GM19099 (cell line): ENCODE data around the gene ADCY5.

Experiments
- POLR2A ChIP-seq: IDR thresholded peaks from 3 replicates; pipeline ENCODE4 v1.6.1; 2011; ENCODE audit warnings: low read depth; ENCODE audit not compliant: insufficient read length; ENCODE audit errors: extremely low read depth

ADCY5 gene

DNA sequence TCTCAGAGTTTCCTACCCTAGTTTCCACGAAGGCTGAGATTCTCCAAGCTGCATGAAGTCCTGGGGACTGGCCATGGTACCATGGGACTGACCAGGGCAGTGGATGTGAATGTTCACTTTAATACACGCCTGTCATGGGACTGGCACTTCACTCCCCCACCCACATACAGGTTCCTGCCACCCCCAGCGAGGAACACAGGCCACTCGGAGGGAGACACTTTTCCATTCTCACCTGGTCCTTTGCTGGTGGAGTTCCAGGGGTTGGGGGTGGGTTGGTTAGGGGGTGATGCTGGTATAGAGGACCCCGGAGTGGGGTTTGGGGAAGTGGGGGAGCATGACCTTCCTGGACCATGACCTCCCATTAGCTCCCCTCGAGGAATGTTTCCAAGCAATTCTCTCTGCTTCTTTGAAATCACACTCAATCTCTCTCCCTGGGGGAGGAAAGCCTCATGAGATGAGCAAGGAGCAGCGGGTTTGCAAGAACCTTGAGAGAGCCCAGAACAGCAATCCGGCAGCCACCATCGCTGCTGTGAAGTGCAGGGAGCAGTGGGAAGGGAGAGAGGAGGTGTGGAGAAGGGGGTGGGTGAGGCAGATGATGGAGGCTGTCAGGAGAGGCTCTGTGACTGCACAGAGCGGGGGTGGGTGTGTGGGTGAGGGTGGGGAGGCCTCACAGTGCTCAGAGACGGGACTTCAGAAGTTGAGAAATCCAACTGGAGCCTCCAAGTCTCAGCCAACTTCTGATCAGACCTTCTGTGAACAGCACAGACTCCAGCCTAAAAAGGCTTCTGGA lies 69.7 kb downstream of the ADCY5 start:
- no peak for TF ChIP-seq POLR2A

DNA sequence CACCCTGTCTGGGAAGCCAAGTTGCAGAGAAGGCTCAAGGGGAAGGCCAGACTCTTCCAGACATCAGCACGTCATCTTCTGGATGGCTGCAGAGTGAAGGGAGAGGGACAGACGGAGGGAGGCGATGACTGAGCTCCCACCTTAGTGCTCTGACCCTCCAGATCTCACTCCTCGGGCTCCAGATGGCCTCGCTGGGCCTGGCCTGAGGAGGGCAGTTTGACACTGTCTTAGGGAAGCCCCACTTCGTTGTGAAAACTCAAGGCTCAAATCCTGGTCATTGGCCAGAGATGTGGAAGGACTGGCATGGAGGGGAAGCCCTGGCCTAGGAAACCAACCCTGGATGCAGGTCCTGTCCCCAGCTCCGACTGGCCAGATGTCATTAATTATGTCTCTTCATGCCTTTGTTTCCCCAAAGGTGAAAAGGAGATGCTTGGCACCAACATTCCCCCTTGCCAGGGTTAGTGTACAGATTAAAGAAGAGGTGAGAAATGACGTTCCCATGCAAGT lies 70.4 kb downstream of the ADCY5 start:
- TF ChIP-seq POLR2A: no peak

DNA sequence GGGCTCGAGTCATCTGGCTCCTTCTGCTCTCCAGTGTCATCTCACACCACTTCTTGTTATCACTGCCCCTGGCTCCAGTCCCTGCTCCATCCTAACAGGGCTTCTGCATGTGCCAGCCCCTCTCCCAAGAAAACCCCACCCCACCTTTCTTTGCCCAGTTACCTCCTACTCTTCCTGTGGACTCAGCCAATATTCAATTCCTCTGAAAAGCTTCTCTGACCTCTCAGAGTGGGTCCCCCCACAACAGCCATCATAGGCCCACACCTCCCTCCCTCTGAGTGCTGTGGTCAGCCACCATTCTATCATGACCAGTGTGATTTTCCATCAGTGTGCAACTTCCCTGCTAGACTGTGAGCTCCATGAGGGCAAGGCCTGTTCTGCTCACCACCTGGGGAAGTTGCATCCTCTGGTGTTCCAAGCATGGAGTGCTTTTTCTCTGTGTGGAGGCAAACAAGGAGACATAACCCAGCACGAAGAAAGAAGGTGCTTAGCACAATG lies 71.6 kb downstream of the ADCY5 start:
- TF ChIP-seq POLR2A: no peak

DNA sequence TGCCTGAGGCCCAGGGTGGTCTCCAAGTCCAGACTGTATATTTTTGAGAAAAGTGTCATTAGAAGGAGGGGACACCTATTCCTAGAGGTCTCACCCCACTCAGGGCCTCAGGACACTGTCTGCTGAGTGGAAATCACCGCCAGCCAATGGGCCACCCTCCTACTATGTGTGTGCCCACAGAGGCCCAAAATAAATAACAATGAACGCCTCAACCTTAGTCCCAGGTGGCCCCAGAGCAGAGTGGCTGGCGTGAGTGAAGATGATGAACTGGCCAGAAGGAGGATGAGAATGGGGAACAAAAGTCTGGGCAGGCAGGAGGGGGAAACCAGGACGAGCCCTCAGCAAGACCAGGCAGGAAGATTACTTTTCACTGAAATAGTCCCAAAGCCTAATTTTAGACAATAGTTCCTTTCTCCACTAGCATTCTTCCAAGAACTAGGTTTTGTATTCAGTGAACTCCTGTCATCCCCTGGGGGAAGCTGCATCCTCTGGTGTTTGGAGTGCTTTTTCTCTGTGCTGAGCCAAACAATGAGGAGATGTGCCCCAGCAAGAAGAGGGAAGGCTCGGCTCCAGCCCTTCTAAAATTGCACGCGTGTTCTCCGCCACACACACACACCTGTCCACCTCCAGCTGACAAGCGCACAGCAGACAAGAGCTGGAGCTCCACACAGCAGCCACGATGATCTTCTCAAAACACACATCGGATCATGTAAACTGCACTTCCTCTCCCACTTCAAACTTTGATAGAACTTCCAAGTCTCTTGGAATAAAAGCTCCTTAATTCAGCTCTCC lies 72.2 kb downstream of the ADCY5 start:
- TF ChIP-seq POLR2A: no peak

DNA sequence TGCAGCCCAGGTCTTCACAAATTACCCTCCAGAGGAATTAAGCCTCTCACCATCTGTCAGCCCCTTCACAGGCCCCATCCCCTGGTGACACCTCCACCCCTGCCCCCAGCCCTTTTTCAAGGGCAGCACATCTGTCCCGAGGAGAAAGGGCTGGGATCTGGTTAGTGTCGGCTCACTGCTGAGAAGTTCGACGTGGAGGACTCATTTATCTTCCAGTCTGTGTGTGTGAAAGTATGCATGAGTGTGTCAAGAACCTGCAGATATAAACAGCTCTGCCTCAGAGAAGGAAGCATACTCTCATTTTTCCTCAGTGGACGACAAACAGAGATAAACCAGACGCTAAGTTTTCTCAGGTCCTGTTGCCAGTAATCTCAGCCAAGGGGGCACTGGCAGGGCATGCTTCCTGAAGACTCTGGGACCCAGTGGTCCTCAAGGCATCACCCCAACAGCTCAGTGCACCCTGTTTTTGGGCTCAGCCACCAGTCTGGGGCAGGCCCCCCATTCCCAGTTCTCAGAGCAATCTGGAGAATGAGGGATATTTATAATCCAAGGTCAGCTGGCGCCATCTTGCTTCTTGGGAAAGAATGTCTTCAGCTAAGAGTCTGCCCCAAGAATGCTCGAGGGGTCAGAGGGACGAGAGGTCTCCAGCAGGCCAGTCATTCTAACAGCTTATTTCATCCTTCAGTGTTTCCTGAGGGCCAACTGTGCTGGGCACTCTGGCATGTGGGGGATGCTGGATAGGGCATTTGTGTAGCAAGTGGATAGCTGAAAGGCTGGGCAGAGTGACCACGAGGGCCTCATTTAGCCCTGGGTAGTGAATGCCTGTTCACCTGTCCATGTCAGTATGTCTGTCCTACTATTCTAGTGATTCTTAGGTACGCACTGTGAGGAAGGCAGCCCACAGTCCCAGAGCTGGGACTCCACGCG lies 73.6 kb downstream of the ADCY5 start:
- TF ChIP-seq POLR2A: no peak

DNA sequence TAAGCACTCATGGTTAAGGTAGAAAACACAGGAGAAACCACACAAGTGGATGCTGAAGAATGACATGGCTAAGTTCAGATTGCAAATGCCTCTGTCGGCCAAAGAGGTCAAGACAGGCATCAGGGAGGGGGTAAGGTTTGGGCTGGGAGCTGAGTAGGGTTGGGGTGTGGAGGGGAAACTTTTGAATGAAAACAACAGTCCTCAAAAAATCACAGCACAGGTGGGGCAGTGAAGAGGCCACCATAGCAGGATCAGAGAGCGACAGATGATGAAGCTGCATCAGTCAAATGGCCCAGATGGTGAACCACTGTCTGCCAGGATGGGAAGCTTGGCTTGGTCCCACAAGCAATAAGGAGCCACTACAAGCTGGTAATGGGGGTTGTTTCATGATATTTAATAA lies 74.9 kb downstream of the ADCY5 start:
- TF ChIP-seq POLR2A: no peak

DNA sequence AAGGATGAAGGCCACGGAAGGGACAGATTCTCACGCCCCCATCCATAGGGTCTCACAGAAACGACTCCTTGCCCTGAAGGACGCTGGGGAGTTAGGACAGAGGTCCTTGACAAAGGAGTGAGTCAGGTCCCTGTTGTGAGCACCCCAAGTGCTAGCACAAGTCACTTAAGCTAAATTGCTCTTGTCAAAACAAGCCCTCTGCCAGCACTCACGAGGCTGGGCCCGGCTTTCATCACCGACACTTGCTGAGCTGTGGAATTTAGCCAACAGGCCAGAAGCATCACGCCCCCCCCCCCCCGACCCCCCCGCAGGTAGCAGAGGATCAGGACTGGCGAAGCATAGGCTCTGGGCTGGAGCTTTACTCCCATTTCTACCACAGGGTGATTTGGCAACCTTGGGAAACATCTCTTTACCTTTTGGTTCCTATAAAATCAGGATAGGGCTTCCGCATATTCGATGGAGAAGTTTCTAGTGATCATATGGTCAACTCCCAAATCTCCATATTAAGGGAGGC lies 75.4 kb downstream of the ADCY5 start:
- no peak for TF ChIP-seq POLR2A

DNA sequence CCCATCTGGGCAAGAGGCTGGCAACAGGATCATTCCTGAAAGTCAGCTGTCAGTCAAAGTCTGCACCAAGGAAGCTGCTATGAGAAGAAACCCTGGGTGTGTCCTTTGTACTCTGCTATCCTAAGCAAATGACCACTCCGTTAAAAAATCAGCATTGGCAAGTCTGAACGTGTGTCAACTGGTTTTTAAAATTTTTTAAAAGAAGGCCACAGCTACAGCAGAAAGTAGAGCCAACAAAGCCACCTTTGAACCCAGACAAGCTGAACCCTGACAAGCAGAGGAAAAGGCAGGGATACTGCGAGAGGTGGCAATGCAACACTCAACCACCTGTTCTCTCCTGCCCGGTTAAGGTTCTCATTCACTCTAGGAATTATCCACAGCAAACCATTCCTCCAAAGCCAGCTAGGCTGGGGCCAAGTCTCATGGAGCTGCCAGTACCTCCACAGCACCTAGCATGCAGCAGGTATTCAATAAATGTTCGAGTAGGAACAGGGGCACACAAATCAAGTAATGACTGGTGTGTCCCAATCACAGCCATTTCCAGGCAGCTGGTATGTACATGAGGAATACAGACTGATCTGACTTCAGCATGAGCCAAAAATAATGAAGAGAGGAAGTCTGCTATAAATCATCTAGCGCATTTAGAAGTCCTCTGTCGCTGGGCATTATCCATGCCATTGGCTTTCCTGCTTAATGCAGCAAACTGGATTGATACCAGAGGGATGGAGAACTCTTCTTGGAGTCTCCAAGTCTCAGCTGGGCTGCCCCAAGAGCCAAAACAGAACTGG lies 76.0 kb downstream of the ADCY5 start:
- TF ChIP-seq POLR2A: no peak

DNA sequence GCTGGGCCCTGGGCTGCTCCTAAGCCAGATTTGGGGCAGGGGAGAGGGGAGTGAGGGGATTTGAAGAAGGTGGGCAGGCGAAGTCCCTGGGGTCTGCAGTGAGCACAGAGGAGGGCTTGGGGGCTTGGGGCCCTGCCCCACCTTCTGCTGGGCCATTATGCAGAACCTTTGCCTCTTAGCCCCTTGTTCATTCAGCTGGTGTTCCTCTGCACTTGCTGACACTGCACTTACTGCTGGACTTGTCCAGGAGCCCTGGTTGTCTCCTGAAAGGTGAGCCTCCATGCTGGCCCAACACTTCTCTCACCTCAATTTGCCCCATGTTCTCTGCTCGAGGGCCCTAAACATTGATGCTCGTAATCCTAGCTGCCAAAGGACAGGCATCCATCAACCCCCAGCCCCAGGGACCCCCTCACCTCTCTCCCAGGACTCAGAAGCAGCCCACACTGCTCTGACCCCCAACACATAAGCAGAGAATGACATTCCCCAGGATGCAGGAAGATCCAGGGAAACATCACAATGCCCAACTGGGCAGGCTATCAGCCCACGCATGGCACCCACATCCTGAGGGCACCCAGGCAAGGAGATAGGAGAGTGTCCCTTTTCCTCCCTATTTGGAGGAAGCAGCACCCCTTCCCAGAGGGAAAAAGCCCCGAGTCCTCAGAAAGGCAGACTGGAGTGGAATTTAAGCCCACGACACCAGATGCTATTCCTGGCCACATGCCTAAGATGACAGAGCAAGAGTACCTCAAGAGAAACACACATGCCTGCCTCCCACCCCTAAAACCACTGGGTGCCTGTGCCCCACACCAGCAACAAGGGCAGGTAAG lies 76.8 kb downstream of the ADCY5 start:
- TF ChIP-seq POLR2A: no peak

DNA sequence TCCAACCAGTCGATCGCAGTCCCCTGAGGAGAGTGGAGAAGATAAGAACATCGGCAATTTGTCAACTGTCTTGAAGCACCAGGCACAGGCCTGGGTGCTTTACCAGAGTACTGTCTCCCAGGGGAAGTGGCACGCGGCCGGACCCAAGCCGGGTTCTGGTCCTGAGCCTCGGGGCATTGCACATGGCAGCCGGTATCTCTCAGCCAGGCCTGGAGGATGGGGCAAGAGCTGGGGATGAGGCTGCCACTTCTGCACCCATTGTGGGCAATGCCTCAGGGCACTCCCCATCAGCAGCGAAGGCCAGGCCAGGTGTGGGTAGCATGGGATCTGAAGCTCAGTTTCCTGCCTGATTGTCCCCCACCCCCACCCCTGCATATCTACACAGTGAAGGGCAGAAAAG lies 77.5 kb downstream of the ADCY5 start:
- no peak for TF ChIP-seq POLR2A

DNA sequence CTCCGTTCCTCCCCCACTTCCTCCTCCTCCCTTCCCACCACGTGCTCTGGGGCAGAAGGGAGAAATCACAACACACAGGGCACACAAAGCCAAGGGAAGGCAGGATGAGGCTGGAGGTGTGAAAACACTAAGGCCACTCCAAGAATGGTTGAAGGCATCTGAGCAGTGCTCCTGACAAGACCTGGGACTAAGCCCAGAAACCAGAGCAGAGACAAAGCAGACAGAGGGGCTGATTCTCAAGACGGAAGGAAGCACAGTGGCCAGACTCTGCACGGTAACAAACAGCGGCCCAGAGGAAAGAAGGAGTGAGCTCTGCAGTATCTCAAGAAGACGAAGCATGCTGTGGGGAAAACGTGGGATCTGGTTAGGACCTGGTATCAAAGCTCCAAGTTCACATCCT lies 78.1 kb downstream of the ADCY5 start:
- TF ChIP-seq POLR2A: no peak

DNA sequence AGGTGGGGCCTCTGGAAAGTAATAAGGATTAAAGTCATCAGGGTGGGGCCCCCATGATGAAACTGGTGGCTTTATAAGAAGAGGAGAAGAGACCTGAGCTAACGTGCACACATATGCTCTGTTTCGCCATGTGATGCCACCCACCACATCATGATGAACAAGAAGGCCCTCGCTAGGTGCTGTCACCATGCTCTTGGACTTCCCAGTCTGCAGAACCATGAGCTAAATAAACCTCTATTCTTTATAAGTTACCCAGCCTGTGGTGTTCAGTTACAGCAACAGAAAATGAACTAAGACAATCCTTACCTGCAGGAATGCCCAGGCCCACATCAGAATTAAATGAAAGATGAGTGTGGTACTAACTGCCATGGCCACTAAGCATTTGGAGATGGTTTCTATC lies 79.8 kb downstream of the ADCY5 start:
- TF ChIP-seq POLR2A: no peak

DNA sequence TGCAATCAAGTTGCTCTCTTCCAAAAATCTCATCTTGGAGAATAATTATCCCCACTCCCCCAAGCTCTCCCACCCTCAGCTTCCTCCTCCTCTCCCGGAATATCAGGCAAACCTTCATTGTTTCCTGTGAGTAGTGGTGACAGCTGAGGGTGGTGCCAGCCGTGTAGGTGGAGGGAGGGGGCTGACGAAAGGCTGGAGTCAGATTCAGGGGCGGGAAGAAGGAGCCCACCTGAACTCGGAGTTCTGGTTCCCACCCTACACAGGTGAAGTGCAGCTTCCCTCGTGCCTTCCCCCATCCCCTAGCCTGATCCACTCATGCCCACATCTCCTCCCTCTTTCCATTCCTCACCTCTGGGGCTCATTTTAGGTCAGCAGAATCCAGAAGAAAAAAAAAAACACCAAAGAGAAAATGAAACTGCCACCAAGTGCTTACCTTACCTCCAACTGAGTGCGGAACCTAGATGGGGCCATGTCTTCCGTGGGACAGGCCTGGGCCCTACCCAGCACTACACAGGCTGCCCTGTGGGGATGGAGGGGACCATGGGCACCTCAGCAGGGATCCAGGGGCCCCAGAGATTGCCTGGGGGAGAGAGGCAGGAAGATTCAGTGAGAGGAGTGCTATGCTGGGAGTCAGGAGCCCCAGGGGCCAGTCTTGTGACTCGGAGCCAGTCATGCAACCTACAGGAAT lies 81.3 kb downstream of the ADCY5 start:
- no peak for TF ChIP-seq POLR2A
